ENCODE results near the gene PSME3. TPM values are rescaled to one million over a fixed set of nuclear protein-coding genes. Genes with fewer than 3 reads are reported as not detected.

PSME3 gene
- total and polyA plus RNA-seq, 9 of the 15 experiments (the other 6 are each of a cell fraction or from before 2014, with no cell fraction given), result 31.2 to 275 (median 141) TPM

- TF ChIP-seq NR0B1 (IDR thresholded peaks at IDR 0.05; ENCODE audit: partially characterized antibody) (no peak), TOE1 (IDR thresholded peaks at IDR 0.05; ENCODE audit: borderline replicate concordance) (peak; percentile 81), TOE1 (CRISPR knock-in tag; IDR thresholded peaks at IDR 0.05; ENCODE audit: borderline replicate concordance, low read depth) (no peak), ZNF609 (CRISPR knock-in tag; IDR thresholded peaks at IDR 0.05; ENCODE audit: borderline replicate concordance) (no peak), TEAD1 (CRISPR knock-in tag; IDR thresholded peaks at IDR 0.05) (peak in 1 of 2 experiments; percentile 50; a peak in 1 of 4 replicates), ZBTB12 (CRISPR knock-in tag; IDR thresholded peaks at IDR 0.05) (peak; percentile 96), FOXJ3 (CRISPR knock-in tag; IDR thresholded peaks at IDR 0.05) (no peak), ATF1 (CRISPR knock-in tag; IDR thresholded peaks at IDR 0.05) (peak; percentile 92), ATF1 (tag; IDR thresholded peaks at IDR 0.05) (peak; percentile 100), RREB1 (CRISPR knock-in tag; IDR thresholded peaks at IDR 0.05) (no peak; the same call in 1 of the 2 replicates), U2AF1 (optimal IDR thresholded peaks at IDR 0.05; ENCODE audit: low read depth, low read length) (no peak), FOSL1 (tag; conservative IDR thresholded peaks at IDR 0.05) (peak; percentile 57; the same call in 1 of the 2 replicates), ZNF707 (CRISPR knock-in tag; conservative IDR thresholded peaks at IDR 0.05) (no peak)
These were observed at the start of gene PSME3 (continued) for GRCh38 chr17:42832934-42833766.

Data from K562 (cell line).